ENCODE data around the gene WSB1.
"Not testable (repeated sequence)": the region's sequence is repeated elsewhere in the genome, so short reads cannot be mapped to it uniquely, and the experiment has no call there.

The WSB1 gene

GRCh38 chr17:27318633-27319032 lies 24.7 kb downstream of the WSB1 start:
- no peak for DNase-seq

DNA sequence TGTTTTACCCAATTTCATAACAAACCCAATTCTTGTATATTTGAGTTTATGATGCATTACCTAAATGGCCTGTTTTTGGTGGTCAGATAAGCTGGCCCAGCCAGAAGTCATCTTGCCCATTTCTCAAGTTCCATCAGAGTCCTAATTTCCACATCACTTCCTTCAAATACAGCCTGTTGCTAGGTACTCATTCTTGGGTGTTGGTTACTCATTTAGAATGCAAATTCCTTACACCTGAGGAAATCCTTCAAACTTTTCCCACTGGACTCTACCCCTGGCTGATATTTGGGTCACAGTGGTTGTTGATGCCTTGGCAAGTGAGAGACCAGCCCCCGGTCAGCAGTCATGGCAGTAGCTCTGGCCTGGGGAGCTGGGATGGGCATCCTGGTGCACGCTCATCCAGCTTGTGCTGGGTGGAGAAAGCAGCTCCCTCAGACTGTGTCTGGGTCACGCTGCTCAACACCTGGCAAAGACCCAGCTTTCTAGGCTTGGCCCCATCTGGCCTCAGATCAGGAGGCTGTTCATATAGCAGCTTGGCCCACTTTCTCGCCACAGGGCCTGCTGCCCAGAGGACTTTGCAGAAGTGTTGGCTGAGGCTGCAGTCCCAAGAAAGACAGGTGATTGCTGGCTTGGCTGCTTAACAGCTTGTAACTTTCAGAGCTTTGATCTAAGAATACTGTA lies 25.8 kb downstream of the WSB1 start:
- no peak for DNase-seq

GRCh38 chr17:27320222-27320560 lies 26.3 kb downstream of the WSB1 start:
- DNase-seq: no peak

GRCh38 chr17:27321372-27321771 lies 27.5 kb downstream of the WSB1 start:
- DNase-seq: no peak

DNA sequence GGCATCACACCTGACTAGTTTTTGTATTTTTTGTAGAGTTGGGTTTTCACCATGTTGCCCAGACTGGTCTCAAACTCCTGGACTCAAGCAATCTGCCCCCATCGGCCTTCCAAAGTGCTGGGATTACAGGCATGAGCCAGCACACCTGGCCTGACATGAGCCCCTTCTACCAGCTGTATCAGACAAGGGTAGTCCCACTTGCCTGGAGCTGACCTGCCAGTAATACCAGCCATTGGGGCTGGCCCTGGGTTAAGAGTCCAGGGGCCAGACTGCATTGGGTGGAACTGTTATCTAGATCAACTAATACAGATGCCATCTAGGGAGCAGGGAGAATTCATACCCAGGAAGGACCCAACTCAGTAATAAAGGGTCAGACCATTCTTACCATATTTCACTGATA lies 28.1 kb downstream of the WSB1 start:
- no peak for DNase-seq

DNA sequence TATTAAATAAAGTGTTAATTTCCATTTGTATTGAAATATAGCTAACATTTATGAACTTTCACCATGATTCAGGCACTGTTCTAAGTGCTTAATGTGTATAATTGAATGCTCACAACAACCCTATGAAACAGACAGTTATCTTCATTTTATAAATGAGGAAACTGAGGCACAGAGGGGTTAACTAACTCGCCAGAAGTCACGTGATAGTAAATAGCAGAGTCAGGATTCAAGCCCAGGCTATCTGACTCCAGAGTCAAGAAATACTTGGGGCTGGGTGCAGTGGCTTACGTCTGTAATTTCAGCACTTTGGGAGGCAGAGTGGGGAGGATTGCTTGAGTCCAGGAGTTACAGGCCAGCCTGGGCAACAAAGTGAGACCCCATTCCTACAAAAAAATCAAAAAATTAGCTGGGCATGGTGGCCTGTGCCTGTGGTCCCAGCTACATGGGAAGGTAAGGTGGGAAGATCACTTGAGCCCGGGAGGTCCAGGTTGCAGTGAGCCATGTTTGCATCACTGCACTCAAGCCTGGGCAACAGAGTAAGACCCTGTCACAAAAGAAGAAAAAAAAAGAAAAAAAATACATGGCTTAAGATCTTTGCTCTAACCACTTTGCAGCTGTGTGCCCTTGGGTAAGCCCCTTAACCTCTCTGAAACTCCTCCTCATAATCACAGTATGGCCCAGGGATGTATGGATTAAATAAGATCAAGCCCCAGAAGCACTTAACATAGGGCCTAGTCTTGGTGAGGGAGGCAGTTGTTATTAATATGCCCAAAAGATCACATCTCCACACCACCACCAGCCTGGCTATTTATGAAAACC lies 29.0 kb downstream of the WSB1 start:
- no peak for DNase-seq

GRCh38 chr17:27323538-27324215 lies 29.8 kb downstream of the WSB1 start:
- no peak for DNase-seq

DNA sequence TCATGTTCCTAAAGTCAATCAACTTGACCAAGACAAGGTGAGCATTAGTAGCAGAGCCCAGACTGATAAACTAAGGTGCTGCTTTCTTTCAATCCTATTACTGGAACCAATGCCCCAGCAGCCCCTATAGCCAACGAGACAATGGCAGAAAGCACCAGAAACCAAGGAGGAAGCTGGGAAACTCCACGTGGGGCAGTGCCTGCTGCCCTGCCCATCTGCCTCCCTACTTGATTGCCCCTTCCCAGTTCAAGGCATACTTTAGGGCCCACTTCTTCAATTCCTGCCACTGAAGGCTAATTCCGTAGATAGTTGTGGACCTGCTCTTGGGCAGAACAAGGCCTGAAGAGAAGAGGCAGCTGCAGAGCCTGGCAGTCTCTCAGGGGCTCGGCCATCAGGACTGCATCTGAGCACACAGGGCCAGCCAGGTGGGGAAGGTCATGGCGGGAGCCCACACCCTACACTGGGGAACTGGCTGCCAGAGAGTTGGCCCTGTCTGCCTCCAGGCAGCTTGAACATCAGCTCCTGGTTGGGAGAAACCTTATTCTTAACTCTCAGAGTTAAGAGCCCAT lies 30.9 kb downstream of the WSB1 start:
- DNase-seq: no peak

DNA sequence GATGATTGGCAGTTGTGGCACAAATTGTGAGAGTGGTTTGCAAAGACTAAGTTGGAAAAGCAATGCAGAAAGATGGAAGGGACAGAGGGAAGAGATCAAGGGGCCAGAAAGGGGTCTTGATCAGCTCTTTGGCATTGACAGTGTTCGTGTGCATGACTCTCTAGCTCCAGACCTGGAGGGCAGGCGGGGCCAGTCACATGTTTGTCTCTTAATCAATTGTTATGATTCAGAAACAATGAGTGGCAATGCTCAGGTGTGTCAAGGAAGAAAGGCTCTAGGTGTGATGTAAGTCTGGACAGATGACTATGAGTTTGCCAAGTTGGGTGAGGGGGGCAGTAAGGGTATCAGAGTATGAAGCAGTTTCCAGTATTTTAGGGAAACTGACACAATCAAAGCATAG lies 32.1 kb downstream of the WSB1 start:
- no peak for DNase-seq

DNA sequence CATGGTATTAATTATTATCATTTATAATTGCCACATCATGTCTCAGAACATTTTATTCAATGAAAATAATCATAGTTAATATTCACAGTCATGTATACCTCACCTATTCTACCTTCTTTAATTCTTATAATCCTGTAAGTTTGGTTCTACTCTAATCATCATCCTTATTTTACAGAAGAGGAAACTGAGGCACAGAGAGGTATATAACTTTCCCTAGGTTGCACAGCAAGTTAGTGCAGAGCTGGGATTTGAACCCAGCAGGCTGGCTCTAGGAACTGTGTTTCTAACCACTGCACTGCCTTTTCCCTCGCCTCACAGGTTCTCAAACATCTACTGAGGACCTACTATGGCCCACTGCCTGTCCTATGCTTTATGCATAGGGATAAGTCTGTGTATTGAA lies 32.7 kb downstream of the WSB1 start:
- no peak for DNase-seq

DNA sequence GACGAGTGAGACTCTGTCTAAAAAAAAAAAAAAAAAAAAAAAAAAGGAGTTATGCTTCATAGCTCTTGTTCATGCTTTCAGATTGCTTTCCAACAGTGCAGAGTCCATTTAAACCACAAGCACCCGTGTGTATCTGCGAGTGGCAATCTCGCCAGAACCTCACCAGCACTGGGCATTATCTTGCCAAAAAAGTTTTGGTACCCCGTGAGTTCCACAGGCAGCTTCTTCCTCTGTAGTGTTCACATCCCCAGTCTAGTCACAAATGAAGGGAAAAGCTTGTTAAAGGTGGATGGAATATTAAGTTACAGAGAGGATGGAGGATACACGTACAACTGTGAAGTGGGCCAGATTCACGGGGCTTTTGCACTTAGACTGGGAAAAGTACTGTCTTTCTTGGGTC lies 33.5 kb downstream of the WSB1 start:
- no peak for DNase-seq

- DNase-seq: no peak
These were observed 34.0 kb downstream of the WSB1 start for GRCh38 chr17:27327871-27328270.

DNA sequence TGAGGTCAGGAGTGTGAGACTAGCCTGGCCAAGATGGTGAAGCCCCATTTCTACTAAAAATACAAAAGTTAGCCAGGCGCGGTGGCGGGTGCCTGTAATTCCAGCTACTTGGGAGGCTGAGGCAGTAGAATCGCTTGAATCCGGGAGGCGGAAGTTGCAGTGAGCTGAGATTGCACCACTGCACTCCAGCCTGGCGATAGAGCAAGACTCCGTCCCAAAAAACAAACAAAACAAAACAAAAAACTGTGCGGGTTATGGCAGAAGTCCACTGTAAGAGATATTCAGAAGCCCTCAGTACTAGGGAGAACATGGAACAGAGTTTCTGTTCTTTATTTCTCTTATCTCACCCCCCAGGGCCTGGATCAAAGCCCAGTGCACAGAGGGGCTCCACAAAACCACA lies 34.8 kb downstream of the WSB1 start:
- not testable (repeated sequence) for DNase-seq

GRCh38 chr17:27329146-27329805 lies 35.4 kb downstream of the WSB1 start:
- no peak for DNase-seq

DNA sequence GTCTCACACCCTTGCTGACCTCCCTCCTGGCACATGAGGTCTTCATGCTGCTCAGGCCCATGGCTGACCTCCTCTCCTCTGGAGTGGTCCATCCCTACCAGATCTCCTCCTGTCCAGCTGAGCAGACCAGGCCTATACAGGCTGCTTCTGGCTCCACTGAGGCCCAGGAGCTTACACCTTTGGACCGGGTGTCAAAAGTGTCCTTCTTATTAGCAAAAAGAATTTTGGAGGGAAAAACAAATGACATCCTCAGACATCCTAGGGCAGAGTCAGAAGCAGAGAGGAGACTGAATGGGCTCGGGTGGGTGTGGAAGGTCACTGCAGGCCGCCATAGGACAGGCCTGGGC lies 38.1 kb downstream of the WSB1 start:
- DNase-seq: no peak

DNA sequence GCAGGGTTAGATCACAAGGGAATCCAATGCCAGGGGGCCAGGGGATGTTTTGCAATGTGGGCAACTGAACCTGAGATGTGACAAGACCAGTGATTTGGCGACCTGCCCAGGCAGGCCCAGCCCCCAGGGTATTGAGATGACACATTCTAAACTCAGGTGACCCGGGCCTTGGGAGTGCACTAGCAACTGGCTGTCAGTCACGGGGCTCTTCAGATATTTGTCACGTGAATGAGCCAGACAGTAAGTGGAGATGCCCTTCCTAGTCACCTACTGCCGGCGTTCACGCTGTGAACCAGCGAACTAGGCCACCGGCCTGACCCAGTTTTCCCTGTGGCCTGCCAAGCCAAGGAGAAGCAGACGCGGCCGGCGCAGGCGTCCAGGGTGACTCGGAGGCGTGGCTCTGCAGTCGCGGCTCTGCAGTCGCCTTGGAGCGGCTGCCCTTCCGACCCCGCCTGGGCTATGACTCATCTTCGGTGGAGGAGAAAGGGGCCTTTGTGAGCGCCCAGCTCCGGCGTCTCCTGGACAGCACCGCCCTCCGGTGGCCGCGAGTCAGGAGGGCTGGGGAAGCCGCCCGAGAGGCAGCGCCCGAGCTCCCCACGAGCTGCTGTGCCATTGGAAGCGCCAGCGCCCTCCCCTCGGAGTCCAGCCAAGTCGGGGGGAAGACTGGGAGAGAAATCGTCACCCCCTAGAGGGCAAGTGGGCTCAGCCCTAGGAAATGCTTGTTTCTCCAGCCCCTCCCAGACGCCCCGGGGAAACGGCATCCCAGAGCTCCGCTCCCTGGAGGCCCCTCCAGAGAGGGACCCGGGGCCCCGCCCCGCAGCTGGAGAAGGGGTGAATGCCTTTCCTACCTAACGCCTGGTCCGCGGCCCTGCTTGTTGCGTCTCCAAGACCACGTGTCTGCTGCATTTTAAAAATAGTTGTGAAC lies 38.8 kb downstream of the WSB1 start:
- DNase-seq: peak; percentile 86

- no peak for DNase-seq
These were observed 39.6 kb downstream of the WSB1 start for GRCh38 chr17:27333410-27333980.

DNA sequence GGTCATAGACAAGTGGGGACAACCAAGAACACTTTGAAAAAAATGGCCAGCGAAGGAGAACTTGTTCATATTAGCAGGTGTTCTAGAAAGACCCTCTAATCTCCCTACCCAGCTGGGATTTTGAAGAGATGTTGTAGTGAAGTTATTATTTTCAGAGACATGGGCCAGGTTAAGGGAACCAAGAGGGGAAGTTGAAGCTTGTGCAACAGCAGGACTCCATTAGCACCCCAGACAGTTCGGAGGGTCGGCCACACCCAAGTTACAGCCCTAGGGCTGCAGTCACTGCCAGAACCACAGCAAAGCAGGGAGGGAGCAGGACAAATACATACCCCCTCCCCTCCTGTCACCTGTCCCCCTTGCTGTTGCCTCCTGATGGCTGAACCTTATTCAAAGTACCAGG lies 42.3 kb downstream of the WSB1 start:
- no peak for DNase-seq

DNA sequence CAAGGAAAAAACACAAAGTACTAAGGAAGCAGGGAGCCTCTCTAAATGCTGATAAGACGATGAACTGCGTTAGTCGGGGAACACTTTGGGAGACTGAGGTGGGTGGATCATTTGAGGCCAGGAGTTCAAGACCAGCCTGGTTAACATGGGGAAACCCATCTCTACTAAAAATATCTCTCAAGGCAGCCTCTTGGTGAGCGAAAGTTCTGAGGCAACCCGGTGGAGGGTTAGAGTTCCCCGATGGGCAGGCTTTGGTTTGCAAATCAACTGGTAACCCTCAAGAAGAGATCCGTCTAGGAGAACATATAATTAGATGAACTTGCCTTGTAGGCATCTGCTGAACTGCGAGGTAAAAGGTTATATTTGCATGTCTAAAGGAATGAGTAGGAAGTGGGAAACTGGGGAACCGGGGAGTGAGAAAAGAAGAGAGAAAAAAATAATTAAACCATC lies 44.6 kb downstream of the WSB1 start:
- DNase-seq: no peak

DNA sequence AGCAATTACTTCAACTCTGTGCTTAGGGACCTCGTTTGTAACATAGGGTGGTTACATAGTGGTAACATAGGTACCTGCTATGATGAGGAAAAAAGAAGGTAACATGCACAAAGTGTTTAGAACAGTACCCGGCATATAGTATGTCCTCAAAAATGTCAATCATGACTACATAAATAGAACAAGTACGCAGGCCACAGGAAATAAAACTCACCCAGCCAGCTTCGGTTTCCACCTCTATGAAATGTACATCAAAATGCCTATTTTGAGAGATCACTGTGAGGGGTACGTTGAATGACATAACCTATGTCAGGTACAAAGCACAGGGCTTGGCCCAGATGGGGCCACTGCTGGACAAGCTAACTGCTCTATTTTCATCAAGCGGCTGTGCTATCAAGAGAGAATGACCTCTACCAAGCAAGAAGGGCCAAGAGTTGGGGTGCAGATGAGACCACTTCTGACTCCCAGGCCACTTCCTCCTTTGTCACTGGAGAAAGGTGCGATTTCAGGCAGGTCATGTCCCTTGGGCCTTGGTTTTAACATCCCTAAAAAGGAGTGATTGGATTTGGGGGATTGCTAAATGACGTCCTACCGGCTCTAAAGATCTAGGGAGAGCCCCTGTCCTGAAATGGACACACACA lies 45.4 kb downstream of the WSB1 start:
- no peak for DNase-seq

- DNase-seq: no peak
These were observed 46.1 kb downstream of the WSB1 start for GRCh38 chr17:27339836-27340550.

All from activated effector memory CD4-positive, alpha-beta T cell treated with Interleukin-2 at 50 U/mL for 16 hours (primary cell).